Mesothelial cell of epicardium (in vitro differentiated cells): ENCODE measurements around the gene OR5D14. TPM values are rescaled to one million over a fixed set of nuclear protein-coding genes. Genes with fewer than 3 reads are reported as not detected.

ENCODE experiments used
- DNase-seq, 2 experiments: peaks; one replicate each; pipeline ENCODE4 v3.0.0; 2021; ENCODE audit warnings: low spot score in 2 of 2; ENCODE audit not compliant: unreplicated experiment in 2 of 2
- H3K27ac Mint-ChIP-seq: 2 replicates; pipeline ENCODE4 v1.8.0; 2021; ENCODE audit warnings: mixed read lengths
- H3K27me3 Mint-ChIP-seq: 2 replicates; pipeline ENCODE4 v1.8.0; 2021; ENCODE audit warnings: low read depth, mixed read lengths
- H3K36me3 Mint-ChIP-seq: 2 replicates; pipeline ENCODE4 v1.8.0; 2021; ENCODE audit warnings: mixed read lengths
- H3K4me1 Mint-ChIP-seq: 2 replicates; pipeline ENCODE4 v1.8.0; 2021; ENCODE audit warnings: mixed read lengths
- H3K4me3 Mint-ChIP-seq: 2 replicates; pipeline ENCODE4 v1.8.0; 2021; ENCODE audit warnings: mild to moderate bottlenecking, moderate library complexity, mixed read lengths
- H3K9me3 Mint-ChIP-seq: 2 replicates; pipeline ENCODE4 v1.8.0; 2021; ENCODE audit warnings: mixed read lengths
- total RNA-seq: library from RNA; stranded (reverse); gene quantifications from 3 replicates; pipeline ENCODE4 v1.2.1, GENCODE V29; 2021
- TF ChIP-seq, protein P1 (sequence below): fragments of 200-600 bp; sonication (generic); IDR thresholded peaks from one replicate; pipeline ENCODE4 v1.5.0; 2021; ENCODE audit warnings: antibody characterized with exemption; ENCODE audit not compliant: unreplicated experiment

Gene OR5D14
- total RNA-seq, result not detected in 3 replicates

DNA sequence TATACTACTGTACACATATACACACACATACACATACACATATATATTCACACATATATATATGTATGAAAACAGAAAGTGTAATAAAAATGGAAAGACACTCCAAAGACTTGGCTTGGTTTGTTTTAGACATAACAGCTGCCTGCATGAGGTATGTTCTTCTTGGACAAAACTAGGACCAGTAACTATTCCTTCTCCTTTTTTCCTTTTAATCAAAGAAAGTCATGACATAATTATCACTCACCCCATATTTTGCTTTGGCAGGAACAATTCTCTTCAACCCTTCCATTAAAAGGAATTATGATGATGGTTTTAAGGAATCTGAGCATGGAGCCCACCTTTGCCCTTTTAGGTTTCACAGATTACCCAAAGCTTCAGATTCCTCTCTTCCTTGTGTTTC is at the start of gene OR5D14:
Gene OR5D14, plus strand, starts transcription at position 301 of the 400 bp plus-strand sequence. Its CDS starts 0 bp downstream, at position 301.
- Mint-ChIP-seq H3K4me3 (no peak within 1 kb of the TSS), H3K27ac (no peak within 1 kb of the TSS), H3K4me1 (no peaks in the 10 kb centered on the region), H3K9me3 (peaks cover 55% of the 10 kb centered on the region), H3K27me3 (no peaks in the 10 kb centered on the region), H3K36me3 (no peaks in the 10 kb centered on the region)
- DNase-seq, result no peak
- TF ChIP-seq, protein P1, sequence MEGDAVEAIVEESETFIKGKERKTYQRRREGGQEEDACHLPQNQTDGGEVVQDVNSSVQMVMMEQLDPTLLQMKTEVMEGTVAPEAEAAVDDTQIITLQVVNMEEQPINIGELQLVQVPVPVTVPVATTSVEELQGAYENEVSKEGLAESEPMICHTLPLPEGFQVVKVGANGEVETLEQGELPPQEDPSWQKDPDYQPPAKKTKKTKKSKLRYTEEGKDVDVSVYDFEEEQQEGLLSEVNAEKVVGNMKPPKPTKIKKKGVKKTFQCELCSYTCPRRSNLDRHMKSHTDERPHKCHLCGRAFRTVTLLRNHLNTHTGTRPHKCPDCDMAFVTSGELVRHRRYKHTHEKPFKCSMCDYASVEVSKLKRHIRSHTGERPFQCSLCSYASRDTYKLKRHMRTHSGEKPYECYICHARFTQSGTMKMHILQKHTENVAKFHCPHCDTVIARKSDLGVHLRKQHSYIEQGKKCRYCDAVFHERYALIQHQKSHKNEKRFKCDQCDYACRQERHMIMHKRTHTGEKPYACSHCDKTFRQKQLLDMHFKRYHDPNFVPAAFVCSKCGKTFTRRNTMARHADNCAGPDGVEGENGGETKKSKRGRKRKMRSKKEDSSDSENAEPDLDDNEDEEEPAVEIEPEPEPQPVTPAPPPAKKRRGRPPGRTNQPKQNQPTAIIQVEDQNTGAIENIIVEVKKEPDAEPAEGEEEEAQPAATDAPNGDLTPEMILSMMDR, result no peak

DNA sequence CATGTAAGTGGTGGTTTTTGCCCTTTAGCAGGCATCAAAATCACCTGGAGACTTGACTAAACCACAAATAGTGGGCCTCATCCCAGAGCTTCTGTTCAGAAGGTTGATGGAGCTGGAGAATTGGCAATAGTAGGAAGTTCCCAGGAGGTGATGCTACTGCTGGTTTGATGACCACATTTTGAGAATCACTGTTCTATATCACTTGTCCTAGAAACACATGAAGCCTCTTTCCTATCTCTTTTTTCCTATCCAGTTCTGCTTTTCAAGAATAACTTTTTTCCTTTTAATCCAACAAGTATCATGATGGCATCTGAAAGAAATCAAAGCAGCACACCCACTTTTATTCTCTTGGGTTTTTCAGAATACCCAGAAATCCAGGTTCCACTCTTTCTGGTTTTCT is 22.2 kb upstream of the OR5D14 start, which contains the start of gene OR5D13:
Gene OR5D13, plus strand, starts transcription at position 301 of the 400 bp plus-strand sequence. Its CDS starts 0 bp downstream, at position 301.
- H3K27me3 Mint-ChIP-seq, result no peaks in the 10 kb centered on the region
- TF ChIP-seq, protein P1, result no peak
- H3K27ac Mint-ChIP-seq, result no peak within 1 kb of the TSS
- no peak for DNase-seq
- H3K9me3 Mint-ChIP-seq, result peaks cover 50% of the 10 kb centered on the region
- H3K36me3 Mint-ChIP-seq, result no peaks in the 10 kb centered on the region
- H3K4me1 Mint-ChIP-seq, result no peaks in the 10 kb centered on the region
- no peak within 1 kb of the TSS for H3K4me3 Mint-ChIP-seq

DNA sequence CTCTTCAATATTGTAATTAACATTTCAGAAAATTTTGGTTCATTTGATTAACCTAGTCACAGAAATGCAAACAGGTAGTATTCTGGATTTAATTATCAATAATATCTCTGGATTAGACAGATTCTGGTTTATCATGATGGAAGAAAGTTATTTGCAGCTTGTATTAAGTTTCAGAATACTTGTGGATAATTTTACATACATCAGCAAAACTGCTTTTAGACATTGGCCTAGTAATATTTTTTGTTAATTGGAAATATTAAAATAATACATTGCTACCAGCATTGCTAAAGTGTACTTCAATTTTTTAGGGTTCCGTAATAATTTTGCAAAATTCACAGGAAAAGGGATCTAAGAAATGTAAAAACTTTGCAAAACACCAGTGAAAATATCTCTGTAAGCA is 3.8 kb upstream of the OR5D14 start:
- no peak for DNase-seq
- Mint-ChIP-seq H3K4me3 (no peak overlapping the region), H3K4me1 (no peaks in the 10 kb centered on the region), H3K27ac (no peak overlapping the region), H3K9me3 (peaks cover 67% of the 10 kb centered on the region), H3K36me3 (no peaks in the 10 kb centered on the region), H3K27me3 (no peaks in the 10 kb centered on the region)
- TF ChIP-seq, protein P1, result no peak

DNA sequence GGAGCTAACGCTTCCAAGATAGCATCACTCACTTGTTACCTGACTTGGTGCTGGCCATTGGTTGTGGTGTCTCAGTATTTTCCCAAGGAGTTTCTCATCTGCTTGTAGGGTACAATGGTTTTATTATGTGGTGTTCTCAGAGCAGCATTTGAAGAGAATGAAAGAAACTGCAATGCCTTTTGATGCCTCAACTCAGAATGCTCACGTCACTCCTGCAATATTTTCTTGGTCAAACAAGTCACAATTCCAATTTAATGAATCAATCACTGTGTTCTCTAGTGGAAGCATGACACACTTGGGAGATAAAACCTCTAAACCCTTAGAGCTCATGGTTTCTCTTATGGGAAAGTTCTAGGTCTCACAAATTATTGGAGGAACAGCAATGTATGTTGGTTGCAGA is 2.0 kb upstream of the OR5D14 start:
- H3K4me1 Mint-ChIP-seq, result no peaks in the 10 kb centered on the region
- no peak overlapping the region for H3K4me3 Mint-ChIP-seq
- peaks cover 52% of the 10 kb centered on the region for H3K9me3 Mint-ChIP-seq
- TF ChIP-seq, protein P1, result no peak
- no peaks in the 10 kb centered on the region for H3K27me3 Mint-ChIP-seq
- DNase-seq, result no peak
- H3K36me3 Mint-ChIP-seq, result no peaks in the 10 kb centered on the region
- H3K27ac Mint-ChIP-seq, result no peak overlapping the region

DNA sequence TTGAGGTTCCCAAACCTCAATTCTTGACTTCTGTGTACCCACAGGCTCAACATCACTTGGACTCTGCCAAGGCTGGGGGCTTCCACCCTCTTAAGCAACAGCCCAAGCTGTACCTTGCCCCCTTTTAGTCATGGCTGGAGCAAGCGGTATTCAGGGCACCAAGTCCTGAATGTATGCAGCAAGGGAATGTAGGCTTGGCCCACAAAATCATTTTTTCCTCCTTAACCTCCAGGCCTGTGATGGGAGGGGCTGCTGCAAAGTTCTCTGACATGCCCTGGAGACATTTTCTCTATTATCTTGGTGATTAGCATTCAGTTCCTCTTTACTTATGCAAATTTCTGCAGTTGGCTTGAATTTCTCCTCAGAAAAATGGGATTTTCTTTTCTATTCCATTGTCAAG is 10.9 kb downstream of the OR5D14 start:
- peaks cover 67% of the 10 kb centered on the region for H3K9me3 Mint-ChIP-seq
- no peaks in the 10 kb centered on the region for H3K36me3 Mint-ChIP-seq
- H3K4me1 Mint-ChIP-seq, result no peaks in the 10 kb centered on the region
- no peak overlapping the region for H3K27ac Mint-ChIP-seq
- no peaks in the 10 kb centered on the region for H3K27me3 Mint-ChIP-seq
- no peak for DNase-seq
- TF ChIP-seq, protein P1, result no peak
- no peak overlapping the region for H3K4me3 Mint-ChIP-seq

DNA sequence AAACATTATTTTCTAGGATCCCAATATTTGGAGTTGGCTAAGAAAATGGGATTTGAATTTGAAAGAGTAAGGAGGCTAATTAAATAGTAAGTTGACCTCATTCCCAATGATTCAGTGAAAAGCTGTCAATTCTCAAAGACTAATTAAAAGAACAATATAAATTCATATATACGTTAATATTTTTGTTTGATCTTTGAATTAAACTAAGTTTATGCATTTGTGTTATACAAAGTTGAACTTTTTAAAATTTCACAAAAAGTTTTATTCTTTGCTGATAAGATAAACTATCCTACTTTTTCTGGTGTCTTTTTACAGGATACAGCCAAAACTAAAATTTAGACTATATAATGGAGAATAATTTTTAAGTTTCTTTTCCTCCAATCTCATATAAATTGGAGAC is 15.7 kb downstream of the OR5D14 start, which contains the start of gene OR5L1:
Gene OR5L1, plus strand, starts transcription at position 301 of the 400 bp plus-strand sequence. CDS start 100 bp downstream, outside the sequence.
- TF ChIP-seq, protein P1, result no peak
- Mint-ChIP-seq H3K36me3 (no peaks in the 10 kb centered on the region), H3K4me3 (no peak within 1 kb of the TSS), H3K27ac (no peak within 1 kb of the TSS), H3K4me1 (no peaks in the 10 kb centered on the region), H3K27me3 (no peaks in the 10 kb centered on the region), H3K9me3 (peaks cover 65% of the 10 kb centered on the region)
- no peak for DNase-seq
